ENCODE data around the gene BLOC1S4.
A peak's percentile ranks its signal among the peaks of the same experiment; 100 is the strongest.
"Not testable (repeated sequence)": the region's sequence is repeated elsewhere in the genome, so short reads cannot be mapped to it uniquely, and the experiment has no call there.

Gene BLOC1S4, protein sequence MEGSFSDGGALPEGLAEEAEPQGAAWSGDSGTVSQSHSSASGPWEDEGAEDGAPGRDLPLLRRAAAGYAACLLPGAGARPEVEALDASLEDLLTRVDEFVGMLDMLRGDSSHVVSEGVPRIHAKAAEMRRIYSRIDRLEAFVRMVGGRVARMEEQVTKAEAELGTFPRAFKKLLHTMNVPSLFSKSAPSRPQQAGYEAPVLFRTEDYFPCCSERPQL

GRCh38 chr4:6716018-6716911 is at the start of gene BLOC1S4:
Gene BLOC1S4, plus strand, starts transcription at chr4:6716174. Its CDS starts 36 bp downstream, at chr4:6716210.
- no peaks in the 10 kb centered on the region for H3K9me3 ChIP-seq (ENCODE audit: control insufficient read depth, insufficient read depth, low read length)
- no peaks in the 10 kb centered on the region for H3K4me1 ChIP-seq (ENCODE audit: insufficient read depth, low read length)
- H3K36me3 ChIP-seq (ENCODE audit: insufficient read depth, low read length): no peaks in the 10 kb centered on the region
- peak within 1 kb of the TSS; percentile 84 for H3K9ac ChIP-seq (ENCODE audit: low read depth, low read length)

- H3K9ac ChIP-seq (ENCODE audit: low read depth, low read length): no peak overlapping the region
- H3K4me1 ChIP-seq (ENCODE audit: insufficient read depth, low read length): no peaks in the 10 kb centered on the region
- no peaks in the 10 kb centered on the region for H3K36me3 ChIP-seq (ENCODE audit: insufficient read depth, low read length)
- H3K9me3 ChIP-seq (ENCODE audit: control insufficient read depth, insufficient read depth, low read length): no peaks in the 10 kb centered on the region; the same call in 1 of the 2 replicates
Observed at GRCh38 chr4:6668391-6668790, 47.6 kb upstream of the BLOC1S4 start.

GRCh38 chr4:6671648-6672047 is 44.3 kb upstream of the BLOC1S4 start:
- H3K4me1 ChIP-seq (ENCODE audit: insufficient read depth, low read length): peaks cover 15% of the 10 kb centered on the region
- H3K9me3 ChIP-seq (ENCODE audit: control insufficient read depth, insufficient read depth, low read length): no peaks in the 10 kb centered on the region; the same call in 1 of the 2 replicates
- H3K9ac ChIP-seq (ENCODE audit: low read depth, low read length): no peak overlapping the region
- peaks cover 12% of the 10 kb centered on the region for H3K36me3 ChIP-seq (ENCODE audit: insufficient read depth, low read length)

- Histone ChIP-seq H3K9ac (ENCODE audit: low read depth, low read length) (no peak overlapping the region), H3K9me3 (ENCODE audit: control insufficient read depth, insufficient read depth, low read length) (no peaks in the 10 kb centered on the region; the same call in 1 of the 2 replicates), H3K4me1 (ENCODE audit: insufficient read depth, low read length) (peaks cover 15% of the 10 kb centered on the region), H3K36me3 (ENCODE audit: insufficient read depth, low read length) (peaks cover 15% of the 10 kb centered on the region)
Observed at GRCh38 chr4:6672131-6672530, 43.8 kb upstream of the BLOC1S4 start.

DNA sequence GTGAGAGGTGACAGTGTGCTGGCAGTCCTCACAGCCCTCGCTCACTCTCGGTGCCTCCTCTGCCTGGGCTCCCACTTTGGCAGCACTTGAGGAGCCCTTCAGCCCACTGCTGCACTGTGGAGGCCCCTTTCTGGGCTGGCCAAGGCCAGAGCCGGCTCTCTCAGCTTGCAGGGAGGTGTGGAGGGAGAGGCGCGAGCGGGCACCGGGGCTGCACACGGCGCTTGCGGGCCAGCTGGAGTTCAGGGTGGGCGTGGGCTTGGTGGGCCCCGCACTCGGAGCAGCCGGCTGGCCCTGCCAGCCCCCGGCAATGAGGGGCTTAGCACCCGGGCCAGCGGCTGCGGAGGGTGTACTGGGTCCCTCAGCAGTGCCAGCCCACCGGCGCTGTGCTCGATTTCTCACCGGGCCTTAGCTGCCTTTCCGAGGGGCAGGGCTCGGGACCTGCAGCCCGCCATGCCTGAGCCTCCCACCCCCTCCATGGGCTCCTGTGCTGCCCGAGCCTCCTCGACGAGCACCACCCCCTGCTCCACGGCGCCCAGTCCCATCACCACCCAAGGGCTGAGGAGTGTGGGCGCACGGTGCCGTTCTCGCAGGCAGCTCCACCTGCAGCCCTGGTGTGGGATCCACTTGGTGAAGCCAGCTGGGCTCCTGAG is 43.3 kb upstream of the BLOC1S4 start:
- H3K9ac ChIP-seq (ENCODE audit: low read depth, low read length); H3K9me3 ChIP-seq (ENCODE audit: control insufficient read depth, insufficient read depth, low read length): not testable (repeated sequence)

GRCh38 chr4:6673191-6673659 is 42.7 kb upstream of the BLOC1S4 start:
- peaks cover 15% of the 10 kb centered on the region for H3K4me1 ChIP-seq (ENCODE audit: insufficient read depth, low read length)
- not testable (repeated sequence) for H3K9me3 ChIP-seq (ENCODE audit: control insufficient read depth, insufficient read depth, low read length)
- H3K9ac ChIP-seq (ENCODE audit: low read depth, low read length): peak overlapping the region; percentile 89
- H3K36me3 ChIP-seq (ENCODE audit: insufficient read depth, low read length): peaks cover 21% of the 10 kb centered on the region

More for the DNA sequence above, 43.3 kb upstream of the BLOC1S4 start:
- H3K36me3 ChIP-seq (ENCODE audit: insufficient read depth, low read length): peaks cover 20% of the 10 kb centered on the region
- peaks cover 15% of the 10 kb centered on the region for H3K4me1 ChIP-seq (ENCODE audit: insufficient read depth, low read length)

- H3K9ac ChIP-seq (ENCODE audit: low read depth, low read length): peak overlapping the region; percentile 89
- H3K9me3 ChIP-seq (ENCODE audit: control insufficient read depth, insufficient read depth, low read length): no peaks in the 10 kb centered on the region; the same call in 1 of the 2 replicates
- H3K36me3 ChIP-seq (ENCODE audit: insufficient read depth, low read length): peaks cover 21% of the 10 kb centered on the region
- peaks cover 15% of the 10 kb centered on the region for H3K4me1 ChIP-seq (ENCODE audit: insufficient read depth, low read length)
Observed at GRCh38 chr4:6673660-6674499, 42.1 kb upstream of the BLOC1S4 start.

GRCh38 chr4:6674500-6675149 is 41.3 kb upstream of the BLOC1S4 start:
- Histone ChIP-seq H3K9me3 (ENCODE audit: control insufficient read depth, insufficient read depth, low read length) (no peaks in the 10 kb centered on the region; the same call in 1 of the 2 replicates), H3K4me1 (ENCODE audit: insufficient read depth, low read length) (peaks cover 15% of the 10 kb centered on the region), H3K36me3 (ENCODE audit: insufficient read depth, low read length) (peaks cover 21% of the 10 kb centered on the region), H3K9ac (ENCODE audit: low read depth, low read length) (peak overlapping the region; percentile 89)

GRCh38 chr4:6676722-6677558 is 39.0 kb upstream of the BLOC1S4 start:
- H3K9ac ChIP-seq (ENCODE audit: low read depth, low read length): no peak overlapping the region
- H3K9me3 ChIP-seq (ENCODE audit: control insufficient read depth, insufficient read depth, low read length): no peaks in the 10 kb centered on the region; the same call in 1 of the 2 replicates
- peaks cover 21% of the 10 kb centered on the region for H3K36me3 ChIP-seq (ENCODE audit: insufficient read depth, low read length)
- peaks cover 15% of the 10 kb centered on the region for H3K4me1 ChIP-seq (ENCODE audit: insufficient read depth, low read length)

DNA sequence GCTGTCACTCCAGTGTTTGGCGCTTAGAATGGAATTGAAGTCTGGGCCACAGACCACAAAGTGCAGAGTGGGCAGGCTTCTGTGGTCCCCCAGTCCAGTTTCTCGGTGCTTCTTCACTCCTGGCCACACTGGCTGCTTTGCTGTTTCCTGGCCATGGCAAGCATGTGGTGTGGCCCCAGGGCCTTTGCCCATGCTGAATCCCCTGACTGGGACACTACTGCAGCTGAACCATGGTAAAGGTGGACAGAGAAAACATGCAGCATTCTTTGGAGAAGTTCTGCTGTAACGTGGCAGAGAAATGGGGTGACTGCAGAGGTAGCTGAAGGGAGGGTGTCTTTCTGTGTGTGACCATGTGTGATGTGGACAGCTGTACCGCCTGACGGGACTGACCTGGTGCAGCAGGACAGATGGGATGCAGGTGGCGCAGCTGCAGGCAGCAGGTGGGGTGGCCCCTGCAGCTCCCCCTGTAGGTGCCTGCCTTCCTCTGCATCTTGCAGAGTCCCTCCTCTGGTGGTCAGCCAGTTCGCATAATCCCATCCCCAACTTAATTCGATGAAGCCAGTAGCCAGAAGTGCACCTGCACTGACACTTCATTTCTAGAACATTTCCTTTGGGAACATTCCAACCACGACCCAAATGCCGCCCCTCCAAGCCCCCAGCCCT is 35.5 kb upstream of the BLOC1S4 start:
- H3K9ac ChIP-seq (ENCODE audit: low read depth, low read length): no peak overlapping the region
- H3K36me3 ChIP-seq (ENCODE audit: insufficient read depth, low read length): peaks cover 16% of the 10 kb centered on the region
- no peaks in the 10 kb centered on the region for H3K9me3 ChIP-seq (ENCODE audit: control insufficient read depth, insufficient read depth, low read length)
- peaks cover 9% of the 10 kb centered on the region for H3K4me1 ChIP-seq (ENCODE audit: insufficient read depth, low read length)

DNA sequence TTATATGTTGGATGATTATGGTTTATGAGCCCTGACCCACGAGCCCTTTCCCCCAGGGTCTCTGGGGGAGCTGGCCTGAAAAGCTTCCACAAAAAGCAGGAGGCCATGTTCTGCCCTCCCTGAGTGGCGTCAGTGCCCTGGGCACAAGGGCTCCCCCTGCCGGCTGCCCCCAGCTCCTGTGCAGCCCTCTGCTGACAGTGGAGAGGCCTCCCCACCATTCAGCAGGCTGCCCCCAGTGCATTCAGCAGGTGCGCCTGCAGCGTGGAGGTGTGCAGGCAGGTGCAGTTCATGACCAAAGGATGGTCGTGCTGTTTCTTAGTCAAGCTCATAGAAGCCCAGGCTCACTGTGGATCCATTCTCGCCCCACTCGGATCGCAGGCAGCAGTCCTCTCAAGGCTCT is 34.8 kb upstream of the BLOC1S4 start:
- Histone ChIP-seq H3K9me3 (ENCODE audit: control insufficient read depth, insufficient read depth, low read length) (no peaks in the 10 kb centered on the region), H3K9ac (ENCODE audit: low read depth, low read length) (no peak overlapping the region), H3K4me1 (ENCODE audit: insufficient read depth, low read length) (peaks cover 2% of the 10 kb centered on the region), H3K36me3 (ENCODE audit: insufficient read depth, low read length) (peaks cover 10% of the 10 kb centered on the region)

DNA sequence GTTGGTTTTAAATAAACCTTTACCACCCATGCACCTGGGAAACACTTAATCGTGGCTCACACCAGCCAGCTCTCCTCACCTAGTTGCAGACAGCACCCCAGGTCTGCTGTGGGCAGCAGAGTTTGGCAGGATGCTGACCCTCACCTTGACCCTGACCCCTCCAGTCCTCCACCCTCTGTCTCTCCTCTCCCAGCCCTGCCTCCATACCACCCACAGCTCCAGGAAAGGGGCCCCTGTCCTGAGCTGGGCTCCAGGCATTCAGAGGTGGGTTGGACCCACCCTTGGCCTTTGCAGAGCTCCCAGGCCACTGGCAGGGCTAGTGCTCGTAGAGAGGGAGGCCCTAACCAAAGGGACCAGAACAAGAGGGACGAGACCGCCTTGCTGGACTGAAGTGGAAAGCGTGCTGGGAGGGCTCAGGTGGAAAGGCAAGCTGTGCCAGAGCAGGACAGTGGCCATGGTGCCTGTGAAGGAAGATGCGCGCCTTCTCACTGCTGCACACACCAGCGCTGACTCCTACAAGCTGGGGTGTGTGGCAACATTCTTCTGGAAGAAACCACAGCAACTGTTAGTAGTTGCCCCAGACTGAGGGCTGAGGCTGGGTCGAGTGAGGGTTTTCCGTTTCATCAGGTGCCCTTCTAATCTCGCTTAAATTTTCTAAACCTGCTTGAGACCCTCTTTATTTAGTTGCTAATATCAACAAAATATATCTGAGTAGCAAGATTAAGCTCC is 32.9 kb upstream of the BLOC1S4 start:
- Histone ChIP-seq H3K4me1 (ENCODE audit: insufficient read depth, low read length) (no peaks in the 10 kb centered on the region; the same call in 1 of the 2 replicates), H3K36me3 (ENCODE audit: insufficient read depth, low read length) (no peaks in the 10 kb centered on the region), H3K9me3 (ENCODE audit: control insufficient read depth, insufficient read depth, low read length) (no peaks in the 10 kb centered on the region), H3K9ac (ENCODE audit: low read depth, low read length) (no peak overlapping the region)
